Peyer's patch (tissue), 4 donors: ENCODE data around the gene RNF111.

ENCODE experiments used
- POLR2A ChIP-seq, 2 donors: fragments of 450-650 bp; IDR thresholded peaks; one replicate each; pipeline ENCODE4 v1.5.1; 2017; ENCODE audit warnings: antibody characterized with exemption in 2 of 2, mild to moderate bottlenecking in 2 of 2, moderate library complexity in 2 of 2
- TF ChIP-seq, protein P1 (sequence below), 6 experiments: fragments of 450-650 bp in 4 of 6; fragments of 200-600 bp in 2 of 6; sonication (generic) in 1 of 6; IDR thresholded peaks; one replicate each; pipeline ENCODE4 v1.5.1; 2017 to 2019; ENCODE audit warnings: antibody characterized with exemption in 6 of 6, mild to moderate bottlenecking in 3 of 6, moderate library complexity in 1 of 6

DNA sequence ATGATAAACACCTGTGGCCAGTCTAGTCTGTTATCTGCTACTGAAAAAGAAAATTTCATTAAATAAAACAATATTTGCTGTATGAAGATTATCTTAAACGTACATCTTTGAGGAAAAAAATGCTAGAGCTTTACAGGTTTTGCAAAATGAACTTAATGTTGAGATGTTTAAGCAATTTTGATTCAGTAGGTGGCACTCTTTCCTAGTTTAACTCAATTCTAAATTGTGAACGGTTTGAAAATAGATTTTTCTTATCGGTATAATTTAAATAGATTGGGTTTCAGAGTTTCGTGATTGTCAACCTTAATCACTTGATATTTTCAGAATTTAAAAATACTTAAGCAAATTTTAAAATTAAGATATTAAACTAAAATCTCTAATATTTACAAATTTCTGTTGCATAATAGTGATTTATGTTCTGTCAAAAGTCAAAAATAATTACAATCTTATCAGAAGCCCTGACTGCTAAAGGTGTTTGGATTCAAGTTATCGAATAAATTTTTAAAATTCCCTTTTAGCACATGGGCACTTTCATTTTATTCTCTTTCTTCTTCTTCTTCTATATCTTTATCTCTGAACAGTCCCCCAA is 7.0 kb upstream of the RNF111 start:
- TF ChIP-seq, protein P1, sequence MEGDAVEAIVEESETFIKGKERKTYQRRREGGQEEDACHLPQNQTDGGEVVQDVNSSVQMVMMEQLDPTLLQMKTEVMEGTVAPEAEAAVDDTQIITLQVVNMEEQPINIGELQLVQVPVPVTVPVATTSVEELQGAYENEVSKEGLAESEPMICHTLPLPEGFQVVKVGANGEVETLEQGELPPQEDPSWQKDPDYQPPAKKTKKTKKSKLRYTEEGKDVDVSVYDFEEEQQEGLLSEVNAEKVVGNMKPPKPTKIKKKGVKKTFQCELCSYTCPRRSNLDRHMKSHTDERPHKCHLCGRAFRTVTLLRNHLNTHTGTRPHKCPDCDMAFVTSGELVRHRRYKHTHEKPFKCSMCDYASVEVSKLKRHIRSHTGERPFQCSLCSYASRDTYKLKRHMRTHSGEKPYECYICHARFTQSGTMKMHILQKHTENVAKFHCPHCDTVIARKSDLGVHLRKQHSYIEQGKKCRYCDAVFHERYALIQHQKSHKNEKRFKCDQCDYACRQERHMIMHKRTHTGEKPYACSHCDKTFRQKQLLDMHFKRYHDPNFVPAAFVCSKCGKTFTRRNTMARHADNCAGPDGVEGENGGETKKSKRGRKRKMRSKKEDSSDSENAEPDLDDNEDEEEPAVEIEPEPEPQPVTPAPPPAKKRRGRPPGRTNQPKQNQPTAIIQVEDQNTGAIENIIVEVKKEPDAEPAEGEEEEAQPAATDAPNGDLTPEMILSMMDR (IDR thresholded peaks at IDR 0.05): peak; percentile 18 to 68 (median 59)
- TF ChIP-seq POLR2A (IDR thresholded peaks at IDR 0.05): no peak
